Skeletal muscle satellite cell (primary cell): ENCODE results near the gene ASB3.
A peak's percentile ranks its signal among the peaks of the same experiment; 100 is the strongest.

Experiments
- H3K27me3 ChIP-seq: 2 replicates; pipeline ENCODE4 v1.7.0; 2013; ENCODE audit warnings: low read length; ENCODE audit not compliant: control insufficient read depth, insufficient read depth
- H3K36me3 ChIP-seq: 2 replicates; pipeline ENCODE4 v1.7.0; 2013; ENCODE audit warnings: mild to moderate bottlenecking, control low read depth, low read length; ENCODE audit not compliant: insufficient read depth
- H3K4me1 ChIP-seq: 2 replicates; pipeline ENCODE4 v1.7.0; 2013; ENCODE audit warnings: low read length; ENCODE audit not compliant: control insufficient read depth, insufficient read depth
- H3K4me2 ChIP-seq: 2 replicates; pipeline ENCODE4 v1.7.0; 2013; ENCODE audit warnings: mild to moderate bottlenecking, low read length
- H3K4me3 ChIP-seq: 2 replicates; pipeline ENCODE4 v1.7.0; 2013; ENCODE audit warnings: low read length
- H3K9ac ChIP-seq: 2 replicates; pipeline ENCODE4 v1.7.0; 2013; ENCODE audit warnings: mild to moderate bottlenecking, low read depth, low read length, moderate library complexity
- H3K9me3 ChIP-seq: replicated peaks from 2 replicates; pipeline ENCODE4 v1.7.0; 2013; ENCODE audit warnings: mild to moderate bottlenecking, control low read depth, low read length

The ASB3 gene

DNA sequence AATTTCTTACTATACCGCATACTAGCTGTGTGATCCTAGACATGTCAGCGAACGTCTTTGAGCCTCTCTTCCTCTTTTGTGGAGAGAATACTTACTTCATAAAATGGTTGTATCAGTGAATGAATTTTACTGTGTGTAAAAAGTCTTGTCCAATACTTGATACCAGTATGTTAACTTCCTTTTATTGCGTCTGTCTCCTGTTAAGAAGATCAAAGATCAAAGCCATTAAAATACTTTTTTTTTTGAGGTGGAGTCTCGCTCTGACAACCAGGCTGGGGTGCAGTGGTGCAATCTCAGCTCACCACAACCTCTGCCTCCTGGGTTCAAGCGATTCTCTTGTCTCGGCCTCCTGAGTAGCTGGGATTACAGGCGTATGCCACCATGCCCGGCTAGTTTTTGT is 33.3 kb upstream of the ASB3 start:
- Histone ChIP-seq H3K27me3 (no peaks in the 10 kb centered on the region), H3K4me3 (no peak overlapping the region), H3K4me2 (no peak overlapping the region), H3K4me1 (no peaks in the 10 kb centered on the region), H3K9ac (no peak overlapping the region), H3K36me3 (peaks cover 39% of the 10 kb centered on the region), H3K9me3 (no peaks in the 10 kb centered on the region)

DNA sequence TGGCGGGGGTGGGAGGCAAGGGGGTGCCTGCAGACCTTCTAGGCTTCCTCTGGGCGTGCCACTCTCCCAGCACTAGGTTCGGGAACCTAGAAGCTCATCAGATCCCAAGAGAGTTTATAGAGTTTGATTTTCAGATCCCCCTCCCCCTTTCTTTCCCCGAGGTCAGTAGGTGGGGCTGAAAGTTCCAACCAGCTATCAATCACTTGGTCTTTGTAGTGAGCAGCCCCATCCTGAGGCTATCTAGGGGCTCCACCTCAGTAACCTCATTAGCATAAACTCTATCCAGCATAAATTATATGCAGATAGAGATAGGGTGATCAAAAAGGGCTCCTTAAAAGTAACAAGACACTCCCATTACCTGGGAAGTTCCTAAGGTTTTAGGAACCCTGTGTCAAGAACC is 32.9 kb upstream of the ASB3 start:
- Histone ChIP-seq H3K9me3 (no peaks in the 10 kb centered on the region), H3K4me3 (no peak overlapping the region), H3K27me3 (no peaks in the 10 kb centered on the region), H3K9ac (no peak overlapping the region), H3K36me3 (peaks cover 40% of the 10 kb centered on the region), H3K4me1 (no peaks in the 10 kb centered on the region), H3K4me2 (no peak overlapping the region)

DNA sequence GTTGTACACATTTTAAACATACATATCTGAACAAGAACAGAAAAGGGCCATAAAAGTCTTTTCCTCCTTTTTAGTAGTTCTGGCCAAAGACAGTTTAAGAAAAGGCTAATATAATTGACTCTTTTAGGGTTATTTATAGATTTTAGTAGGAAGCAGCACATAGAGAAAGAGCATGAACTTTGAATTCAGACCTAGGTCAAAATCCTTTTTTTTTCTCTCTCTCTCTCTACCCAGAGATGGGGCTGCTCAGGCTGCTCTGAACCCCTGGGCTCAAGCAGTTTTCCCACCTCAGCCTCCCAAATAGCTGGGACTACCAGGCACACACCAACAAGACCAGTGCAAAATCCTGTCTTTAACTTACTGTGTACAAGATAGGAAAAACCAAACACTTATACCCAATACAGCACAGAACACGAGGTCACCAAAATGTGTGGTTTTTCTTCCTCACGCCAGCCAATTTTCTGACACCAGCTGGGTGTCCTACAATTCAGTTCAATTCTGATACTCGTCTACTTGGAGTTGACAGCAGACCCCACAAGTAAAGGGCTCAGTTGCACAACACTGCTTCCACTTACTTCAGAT is 32.2 kb upstream of the ASB3 start:
- Histone ChIP-seq H3K4me2 (no peak overlapping the region), H3K36me3 (peaks cover 43% of the 10 kb centered on the region), H3K27me3 (no peaks in the 10 kb centered on the region), H3K4me3 (no peak overlapping the region), H3K9me3 (no peaks in the 10 kb centered on the region), H3K9ac (no peak overlapping the region), H3K4me1 (no peaks in the 10 kb centered on the region)

DNA sequence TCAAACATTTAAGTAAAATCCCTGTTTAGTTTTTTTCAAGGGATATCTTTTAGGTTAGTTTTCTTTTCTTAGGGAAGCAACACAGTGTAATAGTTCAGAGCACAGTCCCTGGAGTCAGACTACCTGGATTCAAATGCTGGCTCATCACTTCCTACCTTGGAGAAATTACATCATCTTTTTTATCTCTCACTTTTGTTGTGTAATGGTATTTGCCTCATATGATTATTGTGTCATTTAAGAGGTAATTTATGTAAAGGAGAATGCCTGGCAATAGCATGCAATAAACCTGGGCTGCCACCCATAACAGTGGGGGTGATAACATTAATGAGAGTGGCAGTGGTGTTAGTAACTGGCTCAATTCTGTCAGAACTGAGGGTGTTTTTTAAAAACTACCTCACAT is 26.4 kb upstream of the ASB3 start:
- no peak overlapping the region for H3K4me2 ChIP-seq
- no peak overlapping the region for H3K9ac ChIP-seq
- H3K9me3 ChIP-seq = no peaks in the 10 kb centered on the region
- no peaks in the 10 kb centered on the region for H3K27me3 ChIP-seq
- H3K36me3 ChIP-seq = peaks cover 57% of the 10 kb centered on the region
- no peak overlapping the region for H3K4me3 ChIP-seq
- H3K4me1 ChIP-seq = no peaks in the 10 kb centered on the region

DNA sequence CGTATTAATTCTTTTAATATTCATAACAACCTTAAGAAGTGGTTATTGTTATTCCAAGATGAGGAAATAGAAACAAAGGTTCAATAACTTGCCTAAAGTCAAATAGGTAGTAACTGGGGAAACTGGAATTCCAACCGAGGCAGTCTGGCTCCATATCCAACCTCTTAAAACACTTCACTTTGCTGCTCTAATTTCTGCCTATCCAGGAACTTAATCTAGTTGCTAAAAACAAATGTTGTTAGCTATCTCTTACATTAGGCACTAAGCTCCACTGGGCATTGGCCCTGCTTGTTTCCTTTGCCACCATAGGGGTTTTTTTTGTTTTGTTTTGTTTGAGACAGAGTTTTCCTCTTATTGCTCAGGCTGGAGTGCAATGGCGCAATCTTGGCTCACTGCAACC is 24.8 kb upstream of the ASB3 start:
- no peak overlapping the region for H3K4me2 ChIP-seq
- no peak overlapping the region for H3K9ac ChIP-seq
- H3K36me3 ChIP-seq = peaks cover 65% of the 10 kb centered on the region
- no peak overlapping the region for H3K4me3 ChIP-seq
- H3K27me3 ChIP-seq = no peaks in the 10 kb centered on the region
- H3K4me1 ChIP-seq = no peaks in the 10 kb centered on the region
- H3K9me3 ChIP-seq = no peaks in the 10 kb centered on the region

DNA sequence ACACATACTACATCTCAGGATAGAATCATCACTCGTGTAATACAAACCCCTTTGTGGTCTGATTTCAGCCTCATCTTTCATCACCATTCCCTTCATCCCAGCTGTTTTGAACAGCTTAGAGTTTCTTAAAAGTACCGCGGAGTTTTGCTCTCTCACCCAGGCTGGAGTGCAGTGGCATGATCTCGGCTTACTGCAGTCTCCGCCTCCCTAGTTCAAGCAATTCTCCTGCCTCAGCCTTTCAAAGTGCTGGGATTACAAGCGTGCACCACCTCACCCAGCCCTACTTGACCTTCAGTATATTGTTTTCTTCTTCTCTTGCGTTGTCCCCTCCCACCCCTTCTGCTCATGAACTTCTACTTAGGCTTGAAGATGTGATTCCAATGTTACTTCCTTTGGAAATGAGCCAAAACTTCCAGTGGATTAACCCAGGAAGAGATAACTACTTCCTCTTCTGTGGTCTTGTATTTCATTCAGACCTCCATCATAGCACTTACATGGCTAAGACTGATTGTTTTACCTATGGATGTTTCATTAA is 15.9 kb upstream of the ASB3 start:
- H3K36me3 ChIP-seq = peaks cover 50% of the 10 kb centered on the region
- H3K4me3 ChIP-seq = no peak overlapping the region
- no peaks in the 10 kb centered on the region for H3K9me3 ChIP-seq

DNA sequence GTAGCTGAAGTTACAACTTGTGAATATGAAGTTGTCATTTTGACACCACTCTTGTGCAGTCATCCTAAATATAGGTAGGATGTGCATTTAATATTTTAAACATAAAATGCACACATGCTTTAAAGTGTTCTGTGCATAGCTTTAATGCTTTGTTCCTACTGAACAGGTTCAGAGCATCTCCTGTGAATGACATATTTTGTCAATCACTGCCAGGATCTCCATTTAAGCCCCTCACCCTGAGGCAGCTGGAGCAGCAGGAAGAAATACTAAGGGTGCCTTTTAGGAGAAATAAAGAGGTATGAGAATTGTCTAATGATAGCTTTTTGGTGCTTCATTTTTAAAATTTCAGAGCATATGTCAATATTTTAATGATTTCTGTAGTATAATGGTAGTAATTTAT is 14.8 kb upstream of the ASB3 start:
- peaks cover 47% of the 10 kb centered on the region for H3K36me3 ChIP-seq

More for the DNA sequence above, 15.9 kb upstream of the ASB3 start:
- Histone ChIP-seq H3K27me3 (no peaks in the 10 kb centered on the region), H3K4me1 (no peaks in the 10 kb centered on the region), H3K4me2 (no peak overlapping the region), H3K9ac (no peak overlapping the region)

DNA sequence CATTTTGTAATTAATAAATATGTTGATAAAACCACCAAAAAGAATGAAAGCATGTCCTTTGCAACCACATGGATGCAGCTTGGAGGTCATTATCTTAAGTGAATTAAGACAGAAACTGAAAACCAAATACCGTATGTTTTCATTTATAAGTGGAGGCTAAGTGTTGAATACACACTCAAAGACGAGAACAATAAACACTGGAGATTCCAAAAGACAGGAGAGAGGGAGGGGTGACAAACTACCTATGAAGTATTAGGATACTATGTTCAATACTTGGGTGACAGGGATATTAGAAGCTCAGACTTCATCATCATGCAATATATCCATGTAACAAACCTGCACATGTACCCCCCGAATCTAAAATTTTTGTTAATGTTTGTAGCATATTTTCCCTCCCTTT is 7.1 kb upstream of the ASB3 start:
- Histone ChIP-seq H3K27me3 (no peaks in the 10 kb centered on the region), H3K4me2 (no peak overlapping the region), H3K9ac (no peak overlapping the region), H3K4me3 (no peak overlapping the region), H3K36me3 (peaks cover 22% of the 10 kb centered on the region), H3K4me1 (no peaks in the 10 kb centered on the region), H3K9me3 (no peaks in the 10 kb centered on the region)

More for the DNA sequence above, 14.8 kb upstream of the ASB3 start:
- no peaks in the 10 kb centered on the region for H3K9me3 ChIP-seq
- no peaks in the 10 kb centered on the region for H3K4me1 ChIP-seq
- H3K9ac ChIP-seq = no peak overlapping the region
- H3K4me2 ChIP-seq = no peak overlapping the region
- no peak overlapping the region for H3K4me3 ChIP-seq
- no peaks in the 10 kb centered on the region for H3K27me3 ChIP-seq

DNA sequence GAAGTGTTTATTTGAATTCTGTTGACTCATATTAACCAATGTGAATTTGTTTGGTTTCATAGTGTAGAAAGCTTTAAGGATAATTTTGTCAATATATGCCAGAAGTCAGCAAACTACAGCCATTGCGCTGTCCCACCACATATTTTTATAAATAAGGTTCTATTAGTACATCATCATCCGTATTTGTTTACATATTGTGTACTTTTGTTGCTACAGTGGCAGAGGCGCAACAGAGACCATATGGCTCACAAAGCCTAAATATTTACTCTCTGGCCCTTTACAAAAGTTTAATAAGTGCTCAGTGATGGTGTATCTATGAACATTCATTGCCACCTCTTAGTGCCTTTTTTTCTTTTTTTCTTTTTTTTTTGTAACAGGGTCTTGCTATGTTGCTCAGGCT is 6.5 kb upstream of the ASB3 start:
- H3K9me3 ChIP-seq = no peaks in the 10 kb centered on the region
- peaks cover 18% of the 10 kb centered on the region for H3K36me3 ChIP-seq
- H3K27me3 ChIP-seq = no peaks in the 10 kb centered on the region
- H3K9ac ChIP-seq = no peak overlapping the region
- no peak overlapping the region for H3K4me3 ChIP-seq
- H3K4me2 ChIP-seq = no peak overlapping the region
- H3K4me1 ChIP-seq = peaks cover 5% of the 10 kb centered on the region

DNA sequence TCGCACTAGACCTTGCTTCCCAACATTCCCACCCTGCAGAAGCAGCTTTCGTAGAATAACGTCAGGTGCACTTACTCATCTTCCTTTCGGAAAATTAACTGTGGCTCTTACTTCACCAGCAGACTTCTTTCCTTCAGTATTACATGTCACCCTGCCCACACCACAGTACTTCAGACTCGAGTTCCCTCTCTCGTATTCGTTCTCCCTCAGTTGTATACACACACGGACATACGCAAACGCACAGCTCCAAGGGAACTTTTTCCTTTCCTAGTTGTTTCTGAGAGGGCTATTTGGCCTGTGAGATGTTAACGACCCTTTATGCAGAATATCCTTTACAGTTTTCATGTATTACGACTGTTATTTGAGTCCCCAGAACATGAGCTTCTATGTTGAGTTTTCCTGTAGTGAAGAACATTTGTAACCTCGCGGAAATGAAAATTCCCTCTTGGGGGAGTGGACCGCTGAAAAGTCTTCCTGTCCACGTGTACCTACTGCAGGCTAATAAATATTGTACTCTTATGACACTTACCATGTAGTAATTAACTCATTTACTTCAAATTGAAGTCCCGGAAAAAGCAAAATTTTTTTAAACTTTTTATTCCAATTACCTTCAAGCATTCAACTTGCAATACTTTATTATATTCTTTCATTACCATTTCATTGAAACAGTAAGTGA is 999 bp upstream of the ASB3 start:
- Histone ChIP-seq H3K4me1 (peaks cover 24% of the 10 kb centered on the region), H3K9me3 (no peaks in the 10 kb centered on the region), H3K4me2 (peak overlapping the region; percentile 81), H3K36me3 (no peaks in the 10 kb centered on the region), H3K27me3 (no peaks in the 10 kb centered on the region), H3K4me3 (peak overlapping the region; percentile 90), H3K9ac (peak overlapping the region; percentile 91)

DNA sequence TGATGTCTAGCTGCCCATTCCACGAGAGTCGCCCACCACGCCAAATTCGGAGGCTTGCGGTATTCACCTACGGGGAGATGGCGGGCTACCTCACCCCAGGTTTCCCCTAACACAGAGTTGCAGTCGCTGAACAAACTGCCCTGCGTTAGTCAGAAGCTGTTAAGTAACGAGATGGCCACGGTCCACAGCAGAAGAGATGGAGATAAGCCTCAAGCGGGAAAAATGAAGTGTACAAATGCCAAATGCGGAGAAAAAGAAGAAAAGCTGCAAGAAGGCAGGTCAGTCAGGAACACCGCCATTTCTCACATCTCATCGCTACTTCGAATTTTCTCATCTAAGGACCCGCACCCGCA is 425 bp downstream of the ASB3 start:
- no peaks in the 10 kb centered on the region for H3K9me3 ChIP-seq
- peaks cover 24% of the 10 kb centered on the region for H3K4me1 ChIP-seq
- peak overlapping the region; percentile 81 for H3K4me2 ChIP-seq

DNA sequence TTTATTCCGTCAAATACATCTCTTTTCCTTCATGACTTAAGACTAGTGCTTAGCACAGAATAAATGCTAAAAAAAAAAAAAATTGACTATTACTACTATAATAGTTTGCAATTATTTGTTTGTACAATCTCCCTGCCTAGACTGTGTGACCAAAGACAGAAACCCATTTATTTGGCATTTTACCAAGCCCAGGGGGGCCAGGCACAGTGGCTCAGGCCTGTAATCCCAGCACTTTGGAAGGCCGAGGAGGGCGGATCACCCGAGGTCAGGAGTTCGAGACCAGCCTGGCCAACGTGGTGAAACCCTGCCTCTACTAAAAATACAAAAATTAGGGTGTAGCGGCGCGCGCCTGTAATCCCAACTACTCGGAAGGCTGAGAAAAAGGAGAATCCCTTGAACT is 1.4 kb downstream of the ASB3 start:
- H3K9ac ChIP-seq = peak overlapping the region; percentile 91
- no peaks in the 10 kb centered on the region for H3K27me3 ChIP-seq
- peaks cover 24% of the 10 kb centered on the region for H3K4me1 ChIP-seq
- H3K9me3 ChIP-seq = no peaks in the 10 kb centered on the region
- H3K4me2 ChIP-seq = peak overlapping the region; percentile 81
- H3K4me3 ChIP-seq = peak overlapping the region; percentile 90
- no peaks in the 10 kb centered on the region for H3K36me3 ChIP-seq

More for the DNA sequence above, 425 bp downstream of the ASB3 start:
- Histone ChIP-seq H3K36me3 (no peaks in the 10 kb centered on the region), H3K9ac (peak overlapping the region; percentile 91), H3K4me3 (peak overlapping the region; percentile 90), H3K27me3 (no peaks in the 10 kb centered on the region)
